ENCODE results near the gene SLC35A4.
A peak's percentile ranks its signal among the peaks of the same experiment; 100 is the strongest.

Gene SLC35A4

GRCh38 chr5:140551872-140552271 is 12.8 kb upstream of the SLC35A4 start:
- DNase-seq (ENCODE audit: low read depth), result no peak
- no peak for TF ChIP-seq CTCF (IDR thresholded peaks at IDR 0.05; ENCODE audit: low read length, missing control alignments)
- no peak overlapping the region for H3K4me3 ChIP-seq (replicated peaks; ENCODE audit: low read depth, low read length)

GRCh38 chr5:140553657-140554056 is 11.0 kb upstream of the SLC35A4 start:
- H3K4me3 ChIP-seq (replicated peaks; ENCODE audit: low read depth, low read length), result no peak overlapping the region
- no peak for DNase-seq (ENCODE audit: low read depth)
- TF ChIP-seq CTCF (IDR thresholded peaks at IDR 0.05; ENCODE audit: low read length, missing control alignments), result no peak

GRCh38 chr5:140554454-140554853 is 10.2 kb upstream of the SLC35A4 start:
- TF ChIP-seq CTCF (IDR thresholded peaks at IDR 0.05; ENCODE audit: low read length, missing control alignments), result no peak
- DNase-seq (ENCODE audit: low read depth), result peak; percentile 68
- H3K4me3 ChIP-seq (replicated peaks; ENCODE audit: low read depth, low read length), result no peak overlapping the region

GRCh38 chr5:140555747-140556312 is 8.8 kb upstream of the SLC35A4 start:
- DNase-seq (ENCODE audit: low read depth), result no peak

GRCh38 chr5:140556438-140556837 is 8.2 kb upstream of the SLC35A4 start:
- no peak for TF ChIP-seq CTCF (IDR thresholded peaks at IDR 0.05; ENCODE audit: low read length, missing control alignments)
- H3K4me3 ChIP-seq (replicated peaks; ENCODE audit: low read depth, low read length), result peak overlapping the region; percentile 79
- DNase-seq (ENCODE audit: low read depth), result peak; percentile 45

More at GRCh38 chr5:140555747-140556312, 8.8 kb upstream of the SLC35A4 start:
- TF ChIP-seq CTCF (IDR thresholded peaks at IDR 0.05; ENCODE audit: low read length, missing control alignments), result no peak
- H3K4me3 ChIP-seq (replicated peaks; ENCODE audit: low read depth, low read length), result peak overlapping the region; percentile 79

GRCh38 chr5:140557136-140557805 is 7.4 kb upstream of the SLC35A4 start, which contains the start of gene SRA1:
Gene SRA1, minus strand, starts transcription at chr5:140557473. Its CDS starts 21 bp downstream, at chr5:140557452.
- DNase-seq (ENCODE audit: low read depth), result peak; percentile 91
- peak within 1 kb of the TSS; percentile 79 for H3K4me3 ChIP-seq (replicated peaks; ENCODE audit: low read depth, low read length)
- TF ChIP-seq CTCF (IDR thresholded peaks at IDR 0.05; ENCODE audit: low read length, missing control alignments), result no peak

GRCh38 chr5:140557965-140558364 is 6.7 kb upstream of the SLC35A4 start:
- DNase-seq (ENCODE audit: low read depth), result no peak
- no peak overlapping the region for H3K4me3 ChIP-seq (replicated peaks; ENCODE audit: low read depth, low read length)
- no peak for TF ChIP-seq CTCF (IDR thresholded peaks at IDR 0.05; ENCODE audit: low read length, missing control alignments)

Measured in fibroblast of pulmonary artery (primary cell).